IMR-90 (cell line): ENCODE measurements around the gene SLC27A1. TPM values are rescaled to one million over a fixed set of nuclear protein-coding genes. Genes with fewer than 3 reads are reported as not detected.

Experiments used
- ATAC-seq: fragments of 200-7000 bp; cut with Tn5 transposase; 2 replicates; pipeline ENCODE4 v1.9.1; 2020; ENCODE audit warnings: low read depth, mild to moderate bottlenecking, moderate library complexity
- BruUV-seq: library from RNA; stranded (reverse); fragments of 400-500 nt; replicated peaks from 2 replicates; lab custom pipeline; 2021; lab: Mats Ljungman, UMichigan
- CTCF ChIA-PET: fragments of 300-600 bp; formaldehyde crosslinking; extraction: SDS; loops from one replicate; lab custom pipeline; 2021; ENCODE audit warnings: antibody characterized with exemption; lab: Yijun Ruan, JAX
- POLR2A ChIA-PET: fragments of 300-600 bp; sonication (Branson Sonifier 250); formaldehyde crosslinking; loops from one replicate; lab custom pipeline; 2022; ENCODE audit warnings: antibody characterized with exemption; ENCODE audit not compliant: unreplicated experiment; lab: Charles Lee
- DNase-seq: peaks from one replicate; pipeline ENCODE4 v3.0.0; 2013
- H2AFZ ChIP-seq: replicated peaks from 2 replicates; pipeline ENCODE3; 2013; ENCODE audit warnings: low read length, mild to moderate bottlenecking; ENCODE audit not compliant: poor library complexity
- H2AK5ac ChIP-seq: 2 replicates; pipeline ENCODE4 v1.6.1; 2013; ENCODE audit warnings: low read depth, low read length, inconsistent platforms
- H2AK9ac ChIP-seq: replicated peaks from 2 replicates; pipeline ENCODE3; 2013; ENCODE audit warnings: mild to moderate bottlenecking, low read depth, low read length, moderate library complexity; ENCODE audit not compliant: poor library complexity
- H2BK120ac ChIP-seq: 2 replicates; pipeline ENCODE4 v1.6.1; 2013; ENCODE audit warnings: low read depth, low read length, inconsistent platforms
- H2BK15ac ChIP-seq: 3 replicates; pipeline ENCODE4 v1.6.1; 2013; ENCODE audit warnings: low read depth, low read length, inconsistent platforms
- H2BK20ac ChIP-seq: 2 replicates; pipeline ENCODE4 v1.6.1; 2013; ENCODE audit warnings: low read depth, mild to moderate bottlenecking, inconsistent platforms, low read length, moderate library complexity
- H2BK5ac ChIP-seq: 2 replicates; pipeline ENCODE4 v1.6.1; 2013; ENCODE audit warnings: mild to moderate bottlenecking, low read depth, low read length, inconsistent platforms; ENCODE audit not compliant: poor library complexity, severe bottlenecking
- H3K14ac ChIP-seq: replicated peaks from 2 replicates; pipeline ENCODE4 v1.6.1; 2013; ENCODE audit warnings: low read depth, low read length, inconsistent platforms
- H3K18ac ChIP-seq: 2 replicates; pipeline ENCODE4 v1.6.1; 2013; ENCODE audit warnings: low read depth, low read length, control low read depth
- H3K23ac ChIP-seq: 2 replicates; pipeline ENCODE4 v1.6.1; 2013; ENCODE audit warnings: low read depth, low read length, inconsistent platforms
- H3K27ac ChIP-seq: 2 replicates; pipeline ENCODE4 v1.5.1; 2013; ENCODE audit warnings: mild to moderate bottlenecking, control low read depth, low read length; ENCODE audit not compliant: insufficient read depth
- H3K27me3 ChIP-seq: 2 replicates; pipeline ENCODE4 v1.6.1; 2013; ENCODE audit warnings: low read length; ENCODE audit not compliant: control insufficient read depth, insufficient read depth
- H3K36me3 ChIP-seq: 2 replicates; pipeline ENCODE4 v1.6.1; 2013; ENCODE audit warnings: low read length, mixed read lengths; ENCODE audit not compliant: control insufficient read depth, insufficient read depth
- H3K4ac ChIP-seq: 2 replicates; pipeline ENCODE4 v1.6.1; 2013; ENCODE audit warnings: low read depth, low read length, inconsistent platforms
- H3K4me1 ChIP-seq: 2 replicates; pipeline ENCODE4 v1.6.1; 2013; ENCODE audit warnings: low read length, mixed read lengths; ENCODE audit not compliant: control insufficient read depth, insufficient read depth
- H3K4me2 ChIP-seq: 2 replicates; pipeline ENCODE4 v1.6.1; 2013; ENCODE audit warnings: low read depth, mild to moderate bottlenecking, control low read depth, low read length, moderate library complexity
- H3K4me3 ChIP-seq: 2 replicates; pipeline ENCODE4 v1.5.1; 2013; ENCODE audit warnings: low read depth, mild to moderate bottlenecking, control low read depth, low read length, moderate library complexity; ENCODE audit not compliant: insufficient read depth
- H3K56ac ChIP-seq: 2 replicates; pipeline ENCODE4 v1.6.1; 2013; ENCODE audit warnings: low read length, inconsistent platforms; ENCODE audit not compliant: insufficient read depth; ENCODE audit errors: extremely low read depth
- H3K79me1 ChIP-seq, 2 experiments: 2 replicates each; pipeline ENCODE4 v1.6.1; 2013; ENCODE audit warnings: low read length in 2 of 2, inconsistent platforms in 1 of 2, low read depth in 1 of 2
- H3K9ac ChIP-seq: 2 replicates; pipeline ENCODE4 v1.6.1; 2013; ENCODE audit warnings: low read depth, low read length, control low read depth
- H3K9me1 ChIP-seq: 2 replicates; pipeline ENCODE4 v1.6.1; 2013; ENCODE audit warnings: low read length, inconsistent platforms; ENCODE audit not compliant: insufficient read depth
- H3K9me3 ChIP-seq: 2 replicates; pipeline ENCODE4 v1.6.1; 2013; ENCODE audit warnings: low read length; ENCODE audit not compliant: control insufficient read depth, insufficient read depth
- H4K20me1 ChIP-seq: 2 replicates; pipeline ENCODE4 v1.6.1; 2013; ENCODE audit warnings: low read length, inconsistent platforms; ENCODE audit not compliant: insufficient read depth
- H4K5ac ChIP-seq: 2 replicates; pipeline ENCODE4 v1.6.1; 2013; ENCODE audit warnings: mild to moderate bottlenecking, low read depth, low read length, control low read depth
- H4K8ac ChIP-seq, 2 experiments: 2 replicates each; pipeline ENCODE4 v1.6.1; 2013; ENCODE audit warnings: low read depth in 2 of 2, low read length in 2 of 2, control low read depth in 1 of 2, inconsistent platforms in 1 of 2
- H4K91ac ChIP-seq: 2 replicates; pipeline ENCODE4 v1.6.1; 2013; ENCODE audit warnings: low read depth, low read length, inconsistent platforms; ENCODE audit not compliant: insufficient read depth
- BHLHE40 ChIP-seq: fragments of 150-350 bp; IDR thresholded peaks from 2 replicates; pipeline ENCODE4 v1.6.1; 2016; ENCODE audit warnings: mild to moderate bottlenecking, low read depth, low read length
- CHD1 ChIP-seq: IDR thresholded peaks from 2 replicates; pipeline ENCODE4 v1.6.1; 2012; ENCODE audit warnings: low read depth, low read length, improper control_type of control experiment
- MAZ ChIP-seq: IDR thresholded peaks from 2 replicates; pipeline ENCODE4 v1.6.1; 2012; ENCODE audit warnings: low read depth, mild to moderate bottlenecking, low read length, improper control_type of control experiment, moderate library complexity, borderline replicate concordance
- RAD21 ChIP-seq: IDR thresholded peaks from 2 replicates; pipeline ENCODE4 v1.6.1; 2012; ENCODE audit warnings: low read length, improper control_type of control experiment
- RFX5 ChIP-seq: IDR thresholded peaks from 2 replicates; pipeline ENCODE4 v1.8.0; 2012; ENCODE audit warnings: low read depth, mild to moderate bottlenecking, low read length, moderate library complexity
- WGBS, 2 experiments: methylation state at CpG; one replicate each; pipeline versions ENCODE4 v1.1.5 to v1.1.7; 2013; ENCODE audit warnings: missing lambda C conversion rate in 2 of 2; ENCODE audit not compliant: insufficient read length in 1 of 2; ENCODE audit errors: extremely low coverage in 2 of 2; 5-methylcytosine and 5-hydroxymethylcytosine counted together
- dilution Hi-C: fragments of 300-500 bp; cut with HindIII; formaldehyde crosslinking; loops from one replicate; pipeline ENCODE4 v1.14.3; 2018; ENCODE audit warnings: low sequenced_read_pairs; ENCODE audit not compliant: unreplicated experiment
- in situ Hi-C: fragments of 300-500 bp; cut with MboI; formaldehyde crosslinking; loops from 3 replicates; pipeline ENCODE4 v1.14.3; 2019; ENCODE audit warnings: low sequenced_read_pairs, inconsistent platforms, mixed read lengths
- intact Hi-C: fragments of 100-400 bp; cut with micrococcal nuclease; formaldehyde crosslinking; loops from 2 replicates; pipeline ENCODE4 v1.10.0; 2022
- polyA plus RNA-seq, 3 experiments: library from polyadenylated mRNA; depleted of rRNA; stranded (reverse); fragments of >200 nt; gene quantifications; 2 replicates each; pipeline ENCODE4 v1.2.3, GENCODE V29; 2012; ENCODE audit warnings: low replicate concordance in 1 of 3
- total RNA-seq: library from RNA; depleted of rRNA; stranded (reverse); fragments of >200 nt; gene quantifications from 2 replicates; pipeline ENCODE4 v1.2.3, GENCODE V29; 2012

The SLC27A1 gene
- total and polyA plus RNA-seq, 2 of the 4 experiments (the other 2 are of a cell fraction), result 4.8 to 12.9 TPM

DNA sequence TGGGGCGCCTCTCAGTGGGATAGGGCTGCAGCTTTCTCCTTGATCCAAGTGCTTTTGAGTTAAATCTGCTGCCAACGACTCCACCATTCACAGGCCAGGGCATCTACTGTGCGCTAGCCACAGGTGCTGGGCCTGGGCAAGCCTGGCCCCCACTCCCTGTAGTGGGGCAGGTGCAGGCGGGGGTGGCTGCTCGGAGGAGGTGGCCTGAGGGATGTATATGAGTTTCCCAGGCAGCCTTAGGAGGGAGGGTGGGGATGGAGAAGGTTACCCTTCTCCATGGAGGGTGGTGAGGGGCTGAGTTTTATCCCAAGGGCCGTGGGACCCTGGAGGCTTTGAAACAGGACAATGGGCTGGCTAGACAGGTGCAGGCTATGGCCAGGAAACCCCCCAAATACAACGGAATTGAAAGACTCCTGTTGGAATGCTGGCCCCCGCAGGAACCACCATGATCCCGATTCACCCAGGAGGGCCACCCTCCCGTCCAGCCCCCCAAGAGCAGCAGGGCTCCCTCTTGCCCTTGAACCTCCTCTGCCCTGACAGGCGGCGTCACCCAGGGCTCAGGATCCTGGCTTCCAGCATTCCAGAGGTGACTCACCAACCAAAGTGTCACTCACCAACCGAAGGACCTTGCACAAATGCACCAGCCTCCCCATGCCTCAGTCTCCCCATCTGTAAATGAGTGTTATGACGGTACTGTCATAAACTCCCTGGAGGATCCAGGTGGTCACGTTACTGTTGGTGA, 45.3 kb downstream of the SLC27A1 start:
- CTCF ChIA-PET, result no interaction called here
- no peak overlapping the region for H3K4me2 ChIP-seq
- H3K79me1 ChIP-seq, result peaks cover 17 to 45% of the 10 kb centered on the region in 2 experiments
- no peak for TF ChIP-seq CHD1
- no peak for TF ChIP-seq RFX5
- no peak for TF ChIP-seq BHLHE40
- TF ChIP-seq MAZ, result no peak
- TF ChIP-seq RAD21, result no peak
- peaks cover 17% of the 10 kb centered on the region for H3K9me3 ChIP-seq
- no peak overlapping the region for H3K4ac ChIP-seq
- peaks cover 14% of the 10 kb centered on the region for H4K20me1 ChIP-seq
- H3K56ac ChIP-seq, result no peak overlapping the region
- H3K27ac ChIP-seq, result no peak overlapping the region
- in situ Hi-C loops (no loop called here), intact Hi-C loops (no loop called here), dilution Hi-C loops (no loop called here)
- H3K23ac ChIP-seq, result no peak overlapping the region
- no peak overlapping the region for H3K14ac ChIP-seq
- WGBS, 2 experiments, result 90% methylated on average over 2 of the region's 15 CpGs; no CpG with 5 or more reads in 1 of the 2 experiments
- H2BK120ac ChIP-seq, result no peak overlapping the region
- no peak overlapping the region for H3K9ac ChIP-seq
- no TSS peak for BruUV-seq
- no peak overlapping the region for H4K8ac ChIP-seq
- ATAC-seq (no peak), DNase-seq (no peak)
- H3K18ac ChIP-seq, result no peak overlapping the region
- no peak overlapping the region for H4K5ac ChIP-seq
- H3K4me3 ChIP-seq, result no peak overlapping the region
- no peak overlapping the region for H2BK20ac ChIP-seq
- no peak overlapping the region for H4K91ac ChIP-seq
- no peak overlapping the region for H2AK5ac ChIP-seq
- no peak overlapping the region for H2BK5ac ChIP-seq
- H2BK15ac ChIP-seq, result no peak overlapping the region
- peaks cover 29% of the 10 kb centered on the region for H3K36me3 ChIP-seq
- peaks cover 7% of the 10 kb centered on the region for H3K4me1 ChIP-seq
- H2AFZ ChIP-seq, result no peak overlapping the region
- POLR2A ChIA-PET, result no interaction called here
- H3K9me1 ChIP-seq, result peaks cover 6% of the 10 kb centered on the region
- H2AK9ac ChIP-seq, result peak overlapping the region; percentile 72
- H3K27me3 ChIP-seq, result no peaks in the 10 kb centered on the region
